GM19025 (cell line): ENCODE data around the gene STRA8.

Experiments used
- ATAC-seq: cut with Tn5 transposase; IDR thresholded peaks from one replicate; pipeline ENCODE4 v1.9.1; 2021; ENCODE audit warnings: mild to moderate bottlenecking, low read depth, moderate library complexity; ENCODE audit not compliant: unreplicated experiment

STRA8 gene

DNA sequence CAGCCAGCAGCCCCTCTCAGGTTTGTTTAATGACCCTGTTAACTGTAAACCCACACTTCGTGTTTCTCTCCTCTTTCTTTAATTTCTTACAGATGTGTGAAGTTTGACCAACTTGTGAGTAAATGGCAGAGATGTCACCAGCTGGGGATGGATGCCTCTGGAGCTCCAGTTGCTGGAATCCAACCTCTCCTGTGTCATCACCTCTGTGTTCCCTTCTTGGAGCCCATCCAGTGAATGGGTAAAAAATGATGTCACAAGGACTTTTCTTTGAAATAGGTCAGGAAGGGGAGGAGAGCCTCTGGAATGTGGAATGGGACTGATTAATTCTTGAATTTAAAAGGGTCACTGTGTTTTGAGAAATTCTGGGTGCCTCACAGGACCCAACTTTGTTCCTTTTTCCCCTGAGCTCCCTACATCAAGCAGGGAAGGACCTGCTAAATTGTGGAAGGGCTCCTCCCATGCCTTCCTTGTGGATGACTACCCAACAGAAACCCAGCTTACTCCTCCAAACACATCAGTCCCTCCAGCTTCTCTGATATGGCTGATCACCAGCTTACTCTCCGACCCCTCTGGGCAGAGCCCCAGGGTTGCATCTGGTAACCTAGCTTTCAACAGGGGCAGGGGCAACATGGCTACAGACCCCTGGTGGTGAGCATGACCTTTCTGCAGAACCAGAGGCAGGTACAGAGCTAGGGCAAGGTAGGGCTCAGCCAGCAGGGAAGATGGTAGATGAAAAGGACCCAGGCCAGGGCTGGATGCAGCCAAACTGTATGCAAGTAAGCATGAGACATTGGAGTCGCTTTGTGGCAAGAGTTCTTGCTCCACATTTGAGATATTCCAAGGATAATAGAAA lies 67.5 kb downstream of the STRA8 start:
- ATAC-seq = no peak
